ENCODE measurements around the gene ARHGAP24. TPM values are rescaled to one million over a fixed set of nuclear protein-coding genes. Genes with fewer than 3 reads are reported as not detected.

The ARHGAP24 gene
- total and polyA plus RNA-seq, 2 donors (not counting 3 experiments of a cell fraction or from before 2014, with no cell fraction given), result 52.1 to 79.4 TPM

GRCh38 chr4:85700362-85700761 lies 225.4 kb downstream of the ARHGAP24 start:
- BruUV-seq (replicated peaks), result no TSS peak
- no peak overlapping the region for H3K9ac ChIP-seq (replicated peaks; ENCODE audit: extremely low read depth, insufficient read depth, low read length)
- TF ChIP-seq MAX (IDR thresholded peaks at IDR 0.05; ENCODE audit: insufficient read depth, insufficient read length) (no peak), JUN (IDR thresholded peaks at IDR 0.05; ENCODE audit: borderline replicate concordance, insufficient read depth, insufficient read length, low read depth) (no peak), EZH2 (IDR thresholded peaks at IDR 0.05; ENCODE audit: borderline replicate concordance, low read depth, low read length, severe bottlenecking) (no peak), CTCF (IDR thresholded peaks at IDR 0.05; ENCODE audit: extremely low read depth in 1 of 2, insufficient read depth in 1 of 2, low read depth in 1 of 2, low read length in 2 of 2) (no peak), POLR2A (IDR thresholded peaks at IDR 0.05; ENCODE audit: low read depth, low read length) (no peak), MYC (IDR thresholded peaks at IDR 0.05; ENCODE audit: low read depth, low read length) (no peak), GATA2 (IDR thresholded peaks at IDR 0.05; ENCODE audit: insufficient read depth, insufficient read length, low read depth, low read length) (no peak), POLR2AphosphoS5 (IDR thresholded peaks at IDR 0.05; ENCODE audit: insufficient read depth, low read depth, low read length) (no peak), FOS (IDR thresholded peaks at IDR 0.05; ENCODE audit: borderline replicate concordance, insufficient read depth, low read length) (no peak)
- H3K4me1 ChIP-seq (ENCODE audit: control insufficient read depth, extremely low read depth, insufficient read depth, low read length), result no peaks in the 10 kb centered on the region
- H3K79me2 ChIP-seq (ENCODE audit: control insufficient read depth, insufficient read depth, low read length), result no peaks in the 10 kb centered on the region
- DNase-seq (ENCODE audit: low read depth, low spot score) (no peak), FAIRE-seq (no peak)
- H3K27ac ChIP-seq (ENCODE audit: insufficient read depth, low read depth, low read length), result no peak overlapping the region
- H3K36me3 ChIP-seq (ENCODE audit: control insufficient read depth in 2 of 2, extremely low read depth in 1 of 2, insufficient read depth in 2 of 2, low read length in 2 of 2), result no peaks in the 10 kb centered on the region
- CTCF ChIA-PET, result no interaction called here
- H3K4me2 ChIP-seq (ENCODE audit: insufficient read depth, low read length), result no peak overlapping the region
- no peaks in the 10 kb centered on the region for H4K20me1 ChIP-seq (replicated peaks; ENCODE audit: control insufficient read depth, extremely low read depth, insufficient read depth, low read length)
- dilution Hi-C loops (cut with MboI; ENCODE audit: extremely low pct_ligation_motif_present, low sequenced_read_pairs), result no loop called here
- H3K9me1 ChIP-seq (replicated peaks; ENCODE audit: control insufficient read depth, extremely low read depth, insufficient read depth, low read length), result no peaks in the 10 kb centered on the region
- no peaks in the 10 kb centered on the region for H3K9me3 ChIP-seq (replicated peaks; ENCODE audit: control insufficient read depth, insufficient read depth, low read length)
- POLR2A ChIA-PET, result no interaction called here
- peaks cover 3 to 28% of the 10 kb centered on the region in 2 experiments for H3K27me3 ChIP-seq (ENCODE audit: control insufficient read depth in 2 of 2, insufficient read depth in 2 of 2, low read length in 2 of 2)
- H2AFZ ChIP-seq (ENCODE audit: low read depth, low read length), result no peak overlapping the region
- intact Hi-C loops (cut with micrococcal nuclease), result no loop called here
- no peak overlapping the region for H3K4me3 ChIP-seq (replicated peaks in 1 of 3; ENCODE audit: insufficient read depth in 1 of 3, low read depth in 1 of 3, low read length in 3 of 3)

Data from endothelial cell of umbilical vein (primary cell).